GM12875 (cell line): ENCODE data around the gene NCAPD2.

Experiments
- H3K4me3 ChIP-seq: one replicate; pipeline ENCODE4 v1.5.1; 2011; ENCODE audit warnings: low read depth, low read length, control low read depth
- TF ChIP-seq, protein P1 (sequence below): IDR thresholded peaks from 2 replicates; pipeline ENCODE4 v1.5.1; 2011; ENCODE audit warnings: low read depth, mild to moderate bottlenecking, control low read depth, inconsistent platforms, low read length, moderate library complexity, borderline replicate concordance; ENCODE audit not compliant: insufficient read depth

The NCAPD2 gene

DNA sequence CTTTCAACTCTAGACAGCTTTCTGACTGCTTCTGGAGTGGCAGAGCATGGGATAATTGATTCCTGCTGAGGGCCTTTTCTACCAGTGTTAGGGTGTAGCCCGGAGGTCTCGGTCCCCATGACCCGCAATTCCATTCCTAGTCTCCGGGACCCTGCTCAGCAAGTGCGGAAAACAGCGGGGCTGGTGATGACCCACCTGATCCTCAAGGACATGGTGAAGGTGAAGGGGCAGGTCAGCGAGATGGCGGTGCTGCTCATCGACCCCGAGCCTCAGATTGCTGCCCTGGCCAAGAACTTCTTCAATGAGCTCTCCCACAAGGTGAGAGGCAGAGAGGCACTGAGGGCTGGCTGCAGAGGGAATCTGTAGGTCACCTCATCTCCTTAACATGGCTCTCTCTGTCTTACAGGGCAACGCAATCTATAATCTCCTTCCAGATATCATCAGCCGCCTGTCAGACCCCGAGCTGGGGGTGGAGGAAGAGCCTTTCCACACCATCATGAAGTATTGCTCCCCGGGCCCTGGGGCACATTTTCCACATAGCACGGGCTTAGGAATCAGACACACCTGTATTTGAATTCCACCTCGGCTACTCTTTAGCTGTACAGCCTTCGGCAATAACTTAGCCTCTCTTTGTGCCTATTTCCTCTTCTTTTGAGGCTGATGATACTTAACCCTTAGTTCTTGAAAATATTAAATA lies 34.8 kb downstream of the NCAPD2 start:
- H3K4me3 ChIP-seq: no peak overlapping the region
- TF ChIP-seq, protein P1, sequence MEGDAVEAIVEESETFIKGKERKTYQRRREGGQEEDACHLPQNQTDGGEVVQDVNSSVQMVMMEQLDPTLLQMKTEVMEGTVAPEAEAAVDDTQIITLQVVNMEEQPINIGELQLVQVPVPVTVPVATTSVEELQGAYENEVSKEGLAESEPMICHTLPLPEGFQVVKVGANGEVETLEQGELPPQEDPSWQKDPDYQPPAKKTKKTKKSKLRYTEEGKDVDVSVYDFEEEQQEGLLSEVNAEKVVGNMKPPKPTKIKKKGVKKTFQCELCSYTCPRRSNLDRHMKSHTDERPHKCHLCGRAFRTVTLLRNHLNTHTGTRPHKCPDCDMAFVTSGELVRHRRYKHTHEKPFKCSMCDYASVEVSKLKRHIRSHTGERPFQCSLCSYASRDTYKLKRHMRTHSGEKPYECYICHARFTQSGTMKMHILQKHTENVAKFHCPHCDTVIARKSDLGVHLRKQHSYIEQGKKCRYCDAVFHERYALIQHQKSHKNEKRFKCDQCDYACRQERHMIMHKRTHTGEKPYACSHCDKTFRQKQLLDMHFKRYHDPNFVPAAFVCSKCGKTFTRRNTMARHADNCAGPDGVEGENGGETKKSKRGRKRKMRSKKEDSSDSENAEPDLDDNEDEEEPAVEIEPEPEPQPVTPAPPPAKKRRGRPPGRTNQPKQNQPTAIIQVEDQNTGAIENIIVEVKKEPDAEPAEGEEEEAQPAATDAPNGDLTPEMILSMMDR: no peak

- TF ChIP-seq, protein P1: no peak
- no peak overlapping the region for H3K4me3 ChIP-seq
Observed at GRCh38 chr12:6529291-6529737, 35.4 kb downstream of the NCAPD2 start.

GRCh38 chr12:6530576-6531260 lies 36.8 kb downstream of the NCAPD2 start:
- TF ChIP-seq, protein P1: no peak
- H3K4me3 ChIP-seq: no peak overlapping the region

GRCh38 chr12:6532051-6532926 lies 38.4 kb downstream of the NCAPD2 start:
- TF ChIP-seq, protein P1: no peak

DNA sequence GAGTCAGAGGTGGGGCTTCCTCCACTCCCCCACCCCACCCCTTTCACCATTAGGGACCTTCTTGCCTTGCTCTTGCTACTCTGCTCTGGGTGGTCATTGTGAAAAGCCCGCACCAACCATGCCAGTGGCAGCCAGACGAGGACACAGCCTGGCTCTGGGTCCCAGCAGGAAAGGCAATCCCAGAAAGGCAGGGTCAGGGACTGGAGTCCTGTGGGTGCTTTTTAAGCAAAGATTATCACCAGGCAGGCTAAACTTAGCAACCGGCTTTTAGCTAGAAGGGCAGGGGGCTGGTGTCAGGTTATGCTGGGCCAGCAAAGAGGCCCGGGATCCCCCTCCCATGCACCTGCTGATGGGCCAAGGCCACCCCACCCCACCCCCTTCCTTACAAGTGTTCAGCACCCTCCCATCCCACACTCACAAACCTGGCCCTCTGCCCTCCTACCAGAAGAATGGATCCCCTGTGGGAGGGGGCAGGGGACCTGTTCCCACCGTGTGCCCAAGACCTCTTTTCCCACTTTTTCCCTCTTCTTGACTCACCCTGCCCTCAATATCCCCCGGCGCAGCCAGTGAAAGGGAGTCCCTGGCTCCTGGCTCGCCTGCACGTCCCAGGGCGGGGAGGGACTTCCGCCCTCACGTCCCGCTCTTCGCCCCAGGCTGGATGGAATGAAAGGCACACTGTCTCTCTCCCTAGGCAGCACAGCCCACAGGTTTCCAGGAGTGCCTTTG lies 39.2 kb downstream of the NCAPD2 start:
- TF ChIP-seq, protein P1: no peak
- peak overlapping the region; percentile 93 for H3K4me3 ChIP-seq

More at GRCh38 chr12:6532051-6532926, 38.4 kb downstream of the NCAPD2 start:
- peak overlapping the region; percentile 93 for H3K4me3 ChIP-seq

GRCh38 chr12:6533653-6533922 lies 39.7 kb downstream of the NCAPD2 start:
- peak overlapping the region; percentile 93 for H3K4me3 ChIP-seq
- TF ChIP-seq, protein P1: no peak
